ENCODE data around the gene APOA5. TPM values are rescaled to one million over a fixed set of nuclear protein-coding genes. Genes with fewer than 3 reads are reported as not detected.

Gene APOA5
- total RNA-seq, 1 donor = not detected

DNA sequence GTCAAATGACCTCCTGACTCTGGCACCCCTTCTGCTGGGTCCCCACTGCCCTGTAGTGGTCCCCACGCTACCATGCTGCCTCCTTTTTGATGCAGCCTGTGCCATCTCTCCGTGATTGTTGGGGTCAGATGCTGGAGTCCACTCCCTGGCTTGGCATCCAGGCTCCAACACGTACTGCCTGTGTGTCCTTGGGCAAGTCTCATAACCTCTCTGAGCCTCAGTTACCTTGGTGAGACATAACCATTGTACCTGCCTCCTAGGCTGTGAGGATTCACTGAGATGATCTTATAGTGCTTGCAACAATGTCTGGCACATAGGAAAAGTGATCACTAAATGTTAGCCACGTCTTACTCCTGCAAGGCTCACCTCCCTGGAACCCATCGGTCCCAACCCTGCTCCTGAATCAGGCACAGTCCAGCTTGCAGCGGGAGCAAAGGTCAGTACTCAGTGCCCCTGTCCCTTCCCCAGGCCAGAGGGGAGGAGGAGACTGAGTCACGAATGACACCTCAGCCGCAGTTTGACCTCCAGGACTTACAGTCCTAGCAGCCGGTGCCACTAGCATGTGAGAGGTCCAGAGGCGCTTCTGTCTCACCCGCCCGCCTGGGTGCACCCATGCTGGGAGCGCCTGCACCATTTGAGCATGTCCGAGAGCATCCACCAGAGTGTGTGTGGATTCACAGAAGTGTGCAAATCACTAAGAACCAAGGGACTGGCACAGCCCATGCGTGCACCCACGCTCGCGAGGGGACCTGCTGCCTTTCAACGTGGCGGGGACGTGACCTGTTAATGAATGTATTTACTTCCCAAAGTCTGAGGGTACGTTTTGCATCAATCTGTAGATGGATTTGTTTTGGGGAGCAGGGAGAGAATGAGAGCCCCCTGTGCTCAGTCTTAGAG is 34.4 kb upstream of the APOA5 start:
- no peak for DNase-seq (ENCODE audit: low read depth)
- TF ChIP-seq, protein P1, sequence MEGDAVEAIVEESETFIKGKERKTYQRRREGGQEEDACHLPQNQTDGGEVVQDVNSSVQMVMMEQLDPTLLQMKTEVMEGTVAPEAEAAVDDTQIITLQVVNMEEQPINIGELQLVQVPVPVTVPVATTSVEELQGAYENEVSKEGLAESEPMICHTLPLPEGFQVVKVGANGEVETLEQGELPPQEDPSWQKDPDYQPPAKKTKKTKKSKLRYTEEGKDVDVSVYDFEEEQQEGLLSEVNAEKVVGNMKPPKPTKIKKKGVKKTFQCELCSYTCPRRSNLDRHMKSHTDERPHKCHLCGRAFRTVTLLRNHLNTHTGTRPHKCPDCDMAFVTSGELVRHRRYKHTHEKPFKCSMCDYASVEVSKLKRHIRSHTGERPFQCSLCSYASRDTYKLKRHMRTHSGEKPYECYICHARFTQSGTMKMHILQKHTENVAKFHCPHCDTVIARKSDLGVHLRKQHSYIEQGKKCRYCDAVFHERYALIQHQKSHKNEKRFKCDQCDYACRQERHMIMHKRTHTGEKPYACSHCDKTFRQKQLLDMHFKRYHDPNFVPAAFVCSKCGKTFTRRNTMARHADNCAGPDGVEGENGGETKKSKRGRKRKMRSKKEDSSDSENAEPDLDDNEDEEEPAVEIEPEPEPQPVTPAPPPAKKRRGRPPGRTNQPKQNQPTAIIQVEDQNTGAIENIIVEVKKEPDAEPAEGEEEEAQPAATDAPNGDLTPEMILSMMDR (IDR thresholded peaks at IDR 0.05; ENCODE audit: insufficient read depth, low read depth, low read length) = no peak
- no peak overlapping the region for H3K4me3 ChIP-seq (ENCODE audit: low read depth, low read length)

DNA sequence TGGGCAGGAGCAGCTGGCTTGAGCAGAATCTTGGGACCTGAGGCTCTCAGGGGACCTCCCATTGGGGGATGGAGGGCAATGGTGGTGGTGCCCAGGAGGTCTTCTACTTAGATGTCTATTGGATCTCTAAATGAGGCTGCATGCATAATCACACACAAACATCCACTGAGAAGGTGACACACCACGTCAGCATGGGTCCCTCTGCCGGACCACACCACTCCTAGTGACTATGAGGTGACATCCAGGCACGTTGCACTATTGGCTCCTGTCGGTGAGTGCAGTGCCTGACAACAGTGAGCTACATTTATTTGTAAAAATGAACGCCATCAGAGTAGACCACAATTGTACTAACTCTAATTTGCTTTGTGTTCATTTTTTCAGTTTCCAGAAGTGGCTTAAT is 33.8 kb upstream of the APOA5 start:
- H3K4me3 ChIP-seq (ENCODE audit: low read depth, low read length) = no peak overlapping the region
- TF ChIP-seq, protein P1 (IDR thresholded peaks at IDR 0.05; ENCODE audit: insufficient read depth, low read depth, low read length) = no peak
- DNase-seq (ENCODE audit: low read depth) = no peak

DNA sequence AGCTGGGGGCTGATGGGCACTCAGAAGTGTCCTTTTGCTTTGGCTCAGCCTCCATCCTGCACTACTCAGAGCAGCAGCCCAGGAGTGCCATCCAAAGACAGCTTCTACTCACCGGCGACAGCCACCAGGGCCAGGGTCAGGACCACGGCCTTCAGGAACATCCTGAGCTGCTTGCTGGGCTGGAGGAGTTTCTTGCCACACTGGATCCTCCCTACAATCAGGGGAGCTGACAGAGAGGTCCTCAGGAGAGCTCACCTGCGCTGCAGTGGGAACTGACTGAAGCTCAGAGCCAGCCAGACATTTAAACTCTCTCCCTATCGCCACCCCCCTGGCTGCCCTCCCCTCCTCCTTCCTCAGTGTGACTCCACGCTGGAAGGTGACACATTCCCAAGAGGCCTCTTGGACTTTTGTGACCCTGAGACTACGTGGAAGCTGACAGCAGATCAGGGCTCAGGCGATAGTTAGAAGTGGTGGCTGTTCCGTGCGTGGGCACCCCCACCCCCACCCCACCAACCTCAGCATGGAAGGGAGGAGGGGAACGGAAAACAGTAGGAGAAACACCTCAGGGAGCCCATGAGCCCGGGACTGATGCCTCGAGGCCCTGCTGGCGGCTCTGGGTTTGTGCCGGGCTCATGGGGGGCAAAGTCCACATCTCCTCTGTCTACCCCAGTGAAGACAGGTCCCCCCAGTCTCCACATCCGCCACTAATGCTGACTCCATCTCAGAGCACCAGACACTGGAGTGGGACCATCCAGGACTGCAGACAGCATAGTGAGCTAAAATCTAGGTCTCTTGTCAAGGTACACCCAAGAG is 31.6 kb upstream of the APOA5 start, which contains the start of gene APOA4:
Gene APOA4 (minus strand): TSS at position 274 of the 813 bp plus-strand sequence. CDS start 113 bp downstream, at position 161.
- TF ChIP-seq, protein P1 (IDR thresholded peaks at IDR 0.05; ENCODE audit: insufficient read depth, low read depth, low read length) = no peak

DNA sequence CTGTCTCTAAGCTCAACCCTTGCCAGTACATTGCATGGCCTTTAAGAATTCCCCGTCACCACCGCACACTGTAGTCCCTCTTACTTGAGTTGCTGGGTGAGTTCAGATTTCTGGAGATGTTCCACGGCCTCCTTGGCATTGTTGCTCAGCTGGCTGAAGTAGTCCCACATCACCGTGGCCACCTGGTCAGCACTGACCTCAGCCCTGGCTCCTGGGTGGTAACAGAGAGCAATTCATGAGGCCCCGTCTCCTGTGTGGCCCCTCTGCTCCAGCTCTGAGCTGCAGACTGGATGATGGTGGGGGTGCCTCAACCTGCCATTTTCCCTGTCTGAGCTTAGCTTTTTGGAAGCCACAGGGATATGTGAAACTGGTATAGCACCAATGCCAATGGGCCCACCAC is 30.9 kb upstream of the APOA5 start:
- DNase-seq (ENCODE audit: low read depth) = no peak
- TF ChIP-seq, protein P1 (IDR thresholded peaks at IDR 0.05; ENCODE audit: insufficient read depth, low read depth, low read length) = no peak
- H3K4me3 ChIP-seq (ENCODE audit: low read depth, low read length) = no peak overlapping the region

More for the DNA sequence above, 31.6 kb upstream of the APOA5 start, which contains the start of gene APOA4:
- DNase-seq (ENCODE audit: low read depth) = no peak
- H3K4me3 ChIP-seq (ENCODE audit: low read depth, low read length) = no peak within 1 kb of the TSS

DNA sequence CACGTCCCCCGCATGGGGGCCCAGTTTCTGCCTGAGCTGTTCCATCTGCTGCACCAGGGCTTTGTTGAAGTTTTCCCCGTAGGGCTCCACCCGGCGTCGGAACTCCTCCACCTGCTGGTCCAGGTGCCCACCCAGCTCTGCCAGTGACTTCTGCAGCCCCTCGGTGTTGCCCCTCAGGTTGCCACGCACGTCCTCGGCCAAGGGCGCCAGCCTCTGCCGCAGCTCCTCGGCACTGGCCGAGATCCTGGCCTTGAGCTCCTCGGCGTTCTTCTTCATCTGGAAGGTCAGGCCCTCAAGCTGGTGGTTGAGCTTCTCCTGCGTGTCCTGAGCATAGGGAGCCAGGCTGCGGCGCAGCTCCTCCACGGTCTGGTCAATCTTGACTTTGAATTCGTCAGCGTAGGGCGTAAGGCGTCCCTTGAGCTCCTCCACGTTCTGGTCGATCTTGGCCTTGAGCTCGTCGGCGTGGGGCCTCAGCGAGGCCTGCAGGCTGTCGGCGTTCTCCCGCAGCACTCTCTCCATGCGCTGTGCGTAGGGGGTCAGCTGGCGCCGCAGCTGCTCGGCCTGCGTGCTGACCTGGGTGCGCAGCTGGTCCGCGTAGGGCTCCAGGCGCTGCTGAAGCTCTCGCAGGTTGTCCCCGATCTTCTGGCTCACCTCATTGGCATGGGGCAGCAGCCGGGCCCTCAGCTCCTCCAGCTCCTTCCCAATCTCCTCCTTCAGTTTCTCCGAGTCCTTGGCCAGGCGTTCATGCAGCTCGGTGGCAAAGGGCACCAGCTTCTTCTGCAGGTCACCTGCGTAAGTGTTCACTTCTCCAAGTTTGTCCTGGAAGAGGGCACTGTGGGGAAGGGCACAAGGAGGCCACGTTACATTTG is 29.6 kb upstream of the APOA5 start:
- TF ChIP-seq, protein P1 (IDR thresholded peaks at IDR 0.05; ENCODE audit: insufficient read depth, low read depth, low read length) = no peak
- no peak overlapping the region for H3K4me3 ChIP-seq (ENCODE audit: low read depth, low read length)
- no peak for DNase-seq (ENCODE audit: low read depth)

DNA sequence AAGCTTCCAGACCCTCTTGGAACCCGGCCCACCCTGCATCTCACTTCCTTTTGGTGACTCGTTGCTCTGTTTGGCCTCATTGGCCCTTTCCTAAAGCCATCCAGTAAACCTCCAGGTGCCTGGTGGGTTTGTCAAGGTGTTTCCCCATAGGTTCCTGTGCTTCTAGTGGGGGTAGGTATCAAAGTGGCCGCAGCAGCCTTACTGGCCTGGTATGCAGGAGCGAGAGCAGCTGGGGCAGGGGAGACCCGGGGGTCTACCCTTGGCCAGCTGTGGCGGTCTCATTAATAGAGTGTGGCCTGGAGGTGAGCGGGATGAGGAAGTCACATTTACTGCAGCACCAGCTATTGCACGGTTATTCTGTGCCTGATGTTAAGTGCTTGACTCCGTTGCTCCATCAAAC is 27.4 kb upstream of the APOA5 start:
- DNase-seq (ENCODE audit: low read depth) = no peak
- TF ChIP-seq, protein P1 (IDR thresholded peaks at IDR 0.05; ENCODE audit: insufficient read depth, low read depth, low read length) = no peak
- H3K4me3 ChIP-seq (ENCODE audit: low read depth, low read length) = no peak overlapping the region

Measured in fibroblast of villous mesenchyme (primary cell).